ENCODE measurements around the gene GOLGA8S. TPM values are rescaled to one million over a fixed set of nuclear protein-coding genes. Genes with fewer than 3 reads are reported as not detected.
"Not testable (repeated sequence)": the region's sequence is repeated elsewhere in the genome, so short reads cannot be mapped to it uniquely, and the experiment has no call there.

GOLGA8S gene
- total RNA-seq, 1 experiment from 2014 or later = 0.05 TPM

DNA sequence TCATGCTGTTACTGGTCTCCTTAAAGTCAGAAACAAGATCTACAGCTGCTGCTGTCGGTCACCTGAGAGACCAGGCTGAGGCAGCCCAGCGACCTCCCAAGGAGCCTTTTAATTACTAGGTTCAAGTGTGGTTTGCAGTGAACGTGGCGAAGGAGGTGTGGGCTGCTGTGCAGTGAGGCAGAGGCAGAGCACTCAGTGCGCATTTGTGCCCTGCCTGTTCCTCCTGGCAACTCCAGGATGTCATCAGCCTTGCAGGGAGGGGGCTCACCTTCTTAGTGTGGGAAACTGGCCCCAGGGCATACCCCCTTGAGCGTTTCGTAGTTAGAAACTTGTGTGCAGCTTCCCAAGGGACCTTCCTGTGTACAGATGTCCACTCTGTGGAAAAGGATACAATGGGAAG, 26.6 kb downstream of the GOLGA8S start:
- H3K36me3 ChIP-seq; DNase-seq (ENCODE audit: low read depth in 1 of 2, low spot score in 2 of 2); H3K27ac ChIP-seq; H3K9me3 ChIP-seq (replicated peaks); H3K27me3 ChIP-seq (replicated peaks); H3K4me3 ChIP-seq; H3K4me1 ChIP-seq (replicated peaks): not testable (repeated sequence)

DNA sequence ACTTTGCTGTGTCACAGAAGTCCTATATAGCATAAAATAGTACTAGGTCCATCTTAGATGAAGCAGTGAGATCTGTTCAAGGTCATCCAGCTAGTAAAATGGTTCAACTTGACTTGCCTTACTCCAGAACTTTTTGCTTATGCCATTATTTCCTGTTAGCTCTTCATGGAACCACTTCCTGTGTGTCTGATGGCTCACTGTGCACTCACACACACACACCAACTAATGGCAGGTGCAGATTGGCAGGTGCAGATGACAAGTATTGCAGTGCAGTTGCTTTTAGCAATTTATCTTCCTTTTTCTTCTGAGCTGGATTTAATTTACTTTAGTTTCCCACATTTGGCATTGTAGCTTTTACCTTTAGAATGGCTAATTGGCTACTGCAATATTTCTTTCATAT, 29.8 kb downstream of the GOLGA8S start:
- Histone ChIP-seq H3K27ac (no peak overlapping the region), H3K4me1 (replicated peaks) (no peaks in the 10 kb centered on the region)
- DNase-seq (ENCODE audit: low read depth in 1 of 2, low spot score in 2 of 2) = no peak

DNA sequence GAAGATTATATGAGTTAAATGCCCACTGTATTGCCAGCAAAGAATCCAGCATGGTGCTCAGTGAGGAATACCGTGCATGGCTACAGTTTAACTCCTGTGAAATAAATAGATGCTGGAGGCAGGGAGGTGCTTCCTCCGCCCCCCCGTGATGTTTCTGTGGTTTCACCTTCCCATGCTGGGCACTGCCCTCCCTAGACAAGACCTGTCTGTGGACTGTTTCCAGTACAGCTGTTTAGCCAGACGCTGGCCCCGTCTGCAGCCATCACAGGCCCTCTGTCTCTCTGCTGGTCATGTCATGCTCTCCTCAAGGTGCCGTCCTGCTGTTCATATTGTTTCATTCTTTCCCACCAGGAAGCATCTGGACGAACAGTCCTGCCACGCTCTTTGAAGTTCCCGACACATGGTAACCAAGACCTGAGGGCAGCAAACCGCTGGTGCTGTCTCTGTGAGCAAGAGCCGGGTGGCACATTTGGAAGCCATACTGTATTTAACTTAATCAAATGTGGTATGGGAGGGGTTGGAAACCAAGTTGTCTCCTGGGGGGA, 31.4 kb downstream of the GOLGA8S start:
- H3K27me3 ChIP-seq (replicated peaks) = no peaks in the 10 kb centered on the region
- no peaks in the 10 kb centered on the region for H3K9me3 ChIP-seq (replicated peaks)
- no peaks in the 10 kb centered on the region for H3K4me1 ChIP-seq (replicated peaks)
- H3K36me3 ChIP-seq = no peaks in the 10 kb centered on the region
- DNase-seq (ENCODE audit: low read depth in 1 of 2, low spot score in 2 of 2) = no peak
- no peak overlapping the region for H3K27ac ChIP-seq
- no peak overlapping the region for H3K4me3 ChIP-seq

More for the DNA sequence above, 29.8 kb downstream of the GOLGA8S start:
- no peaks in the 10 kb centered on the region for H3K9me3 ChIP-seq (replicated peaks)
- no peaks in the 10 kb centered on the region for H3K36me3 ChIP-seq
- no peaks in the 10 kb centered on the region for H3K27me3 ChIP-seq (replicated peaks)
- no peak overlapping the region for H3K4me3 ChIP-seq

DNA sequence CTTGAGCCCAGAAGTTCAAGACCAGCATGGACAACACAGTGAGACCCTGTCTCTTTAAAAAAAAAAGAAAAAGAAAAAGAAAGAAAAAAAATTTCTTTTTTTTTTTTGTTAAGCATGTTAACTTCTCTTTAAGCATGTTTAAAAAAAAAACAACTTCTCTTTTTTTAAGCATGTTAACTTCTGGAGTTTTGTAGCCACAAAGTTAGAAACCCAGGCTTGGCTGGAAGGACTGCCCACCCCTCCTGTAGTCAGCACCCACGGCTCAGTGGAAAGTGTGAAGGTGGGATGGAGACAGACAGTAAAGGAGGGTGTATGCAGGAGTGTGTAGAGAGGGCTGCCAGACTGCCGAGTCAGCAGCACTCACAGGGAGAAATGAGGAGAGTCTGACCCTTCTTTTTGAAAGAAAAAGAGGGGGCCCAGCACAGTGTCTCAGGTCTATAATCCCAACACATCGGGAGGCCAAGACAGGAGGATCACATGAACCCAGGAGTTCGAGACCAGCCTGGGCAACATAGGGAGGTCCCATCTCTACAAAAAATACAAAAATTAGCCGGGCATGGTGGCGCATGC, 33.2 kb downstream of the GOLGA8S start:
- Histone ChIP-seq H3K36me3 (no peaks in the 10 kb centered on the region), H3K4me1 (replicated peaks) (no peaks in the 10 kb centered on the region), H3K9me3 (replicated peaks) (no peaks in the 10 kb centered on the region), H3K4me3 (no peak overlapping the region), H3K27ac (no peak overlapping the region), H3K27me3 (replicated peaks) (no peaks in the 10 kb centered on the region)
- DNase-seq (ENCODE audit: low read depth in 1 of 2, low spot score in 2 of 2) = no peak

DNA sequence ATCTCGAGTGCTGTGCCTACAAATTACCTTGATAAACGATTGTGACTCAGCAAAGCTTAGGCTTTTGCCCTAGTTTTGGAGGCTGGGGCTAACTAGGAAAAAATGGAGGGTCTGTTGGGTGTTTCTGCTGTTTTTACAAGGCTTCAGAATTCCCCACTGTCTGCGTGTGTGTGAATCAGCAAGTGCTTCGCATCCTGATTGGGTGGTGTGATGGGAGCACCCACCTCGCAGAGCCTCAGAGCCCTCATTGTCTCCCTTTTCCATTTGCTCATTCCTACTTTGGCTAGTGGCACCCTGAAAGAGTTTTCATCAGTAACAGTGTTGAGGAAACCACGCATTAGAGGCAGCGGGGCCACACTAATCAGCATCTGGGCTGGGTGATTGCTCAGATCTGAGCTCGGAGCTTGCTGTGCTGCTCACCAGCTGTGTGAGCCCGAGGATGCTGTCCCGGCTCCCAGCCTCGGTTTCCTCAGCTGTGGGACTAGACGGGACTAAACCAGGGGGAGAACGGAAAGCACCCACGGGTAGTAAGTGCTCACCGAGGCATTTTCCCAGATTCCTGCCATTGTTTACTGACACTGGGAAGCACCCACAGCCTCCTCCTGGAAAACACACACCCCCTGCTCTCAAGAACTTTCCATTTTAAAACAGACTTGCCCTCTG, 40.6 kb downstream of the GOLGA8S start:
- Histone ChIP-seq H3K9me3 (replicated peaks) (no peaks in the 10 kb centered on the region), H3K27me3 (replicated peaks) (no peaks in the 10 kb centered on the region), H3K4me1 (replicated peaks) (no peaks in the 10 kb centered on the region), H3K4me3 (no peak overlapping the region), H3K36me3 (no peaks in the 10 kb centered on the region), H3K27ac (no peak overlapping the region)
- DNase-seq (ENCODE audit: low read depth in 1 of 2, low spot score in 2 of 2) = no peak

DNA sequence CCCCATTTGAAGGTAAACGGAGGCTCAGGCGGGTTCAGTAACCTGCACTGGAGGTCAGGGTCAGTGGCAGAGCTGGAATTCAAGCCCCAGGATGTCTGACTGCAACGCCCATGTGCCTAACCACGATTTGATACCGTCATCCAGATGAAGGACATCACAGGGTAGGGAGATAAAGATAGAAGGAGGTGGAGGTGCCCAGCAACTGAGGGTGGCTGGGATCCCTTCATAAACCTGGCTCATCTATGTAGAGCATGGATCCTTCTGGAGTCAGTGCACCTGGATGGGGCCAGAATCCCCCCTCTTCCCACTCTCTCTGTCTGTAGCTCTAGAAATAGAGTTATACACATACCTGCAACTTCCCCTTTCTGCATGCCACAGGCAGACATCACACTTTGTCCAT, 41.3 kb downstream of the GOLGA8S start:
- H3K27ac ChIP-seq = no peak overlapping the region
- H3K36me3 ChIP-seq = no peaks in the 10 kb centered on the region
- no peak for DNase-seq (ENCODE audit: low read depth in 1 of 2, low spot score in 2 of 2)
- H3K9me3 ChIP-seq (replicated peaks) = no peaks in the 10 kb centered on the region
- no peaks in the 10 kb centered on the region for H3K27me3 ChIP-seq (replicated peaks)
- no peak overlapping the region for H3K4me3 ChIP-seq
- no peaks in the 10 kb centered on the region for H3K4me1 ChIP-seq (replicated peaks)

DNA sequence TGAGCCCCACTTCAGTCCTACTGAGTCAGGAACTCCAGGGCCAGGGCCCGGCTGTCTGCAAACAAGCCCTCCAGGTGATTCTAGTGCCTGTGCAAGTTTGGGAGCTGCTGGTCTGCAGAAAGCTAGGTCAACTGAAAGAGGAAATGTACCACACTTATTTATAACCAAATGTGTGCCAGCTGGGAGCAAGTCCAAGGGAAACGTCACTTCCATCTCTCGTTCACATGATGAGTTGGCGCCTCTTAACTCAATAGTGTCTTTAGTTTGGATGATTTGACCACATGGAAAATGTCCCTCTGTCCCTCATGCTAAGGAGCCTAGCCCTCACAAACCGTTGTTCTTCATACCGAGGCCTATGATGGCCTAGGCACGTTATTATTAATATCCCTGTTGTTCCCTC, 43.2 kb downstream of the GOLGA8S start:
- Histone ChIP-seq H3K4me3 (no peak overlapping the region), H3K4me1 (replicated peaks) (no peaks in the 10 kb centered on the region), H3K27me3 (replicated peaks) (no peaks in the 10 kb centered on the region), H3K27ac (no peak overlapping the region), H3K36me3 (no peaks in the 10 kb centered on the region), H3K9me3 (replicated peaks) (no peaks in the 10 kb centered on the region)
- DNase-seq (ENCODE audit: low read depth in 1 of 2, low spot score in 2 of 2) = no peak

DNA sequence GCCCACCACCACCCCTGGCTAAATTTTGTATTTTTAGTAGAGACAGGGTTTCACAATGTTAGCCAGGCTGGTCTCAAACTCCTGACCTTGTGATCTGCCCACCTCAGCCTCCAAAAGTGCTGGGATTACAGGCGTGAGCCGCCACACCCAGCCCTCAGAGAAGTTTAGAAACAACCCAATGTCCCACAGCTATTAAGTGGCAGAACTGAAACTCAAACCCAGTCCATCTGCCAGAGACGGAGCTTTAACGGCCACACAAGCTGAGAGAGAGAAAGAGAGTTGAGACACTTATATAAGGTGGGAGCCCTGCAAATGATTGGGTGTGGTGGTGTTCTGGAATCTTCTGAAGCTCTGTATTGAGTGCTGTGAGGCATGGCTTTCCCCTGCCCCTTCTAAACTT, 43.8 kb downstream of the GOLGA8S start:
- not testable (repeated sequence) for H3K4me3 ChIP-seq; DNase-seq (ENCODE audit: low read depth in 1 of 2, low spot score in 2 of 2); H3K9me3 ChIP-seq (replicated peaks); H3K27ac ChIP-seq; H3K27me3 ChIP-seq (replicated peaks); H3K4me1 ChIP-seq (replicated peaks); H3K36me3 ChIP-seq

DNA sequence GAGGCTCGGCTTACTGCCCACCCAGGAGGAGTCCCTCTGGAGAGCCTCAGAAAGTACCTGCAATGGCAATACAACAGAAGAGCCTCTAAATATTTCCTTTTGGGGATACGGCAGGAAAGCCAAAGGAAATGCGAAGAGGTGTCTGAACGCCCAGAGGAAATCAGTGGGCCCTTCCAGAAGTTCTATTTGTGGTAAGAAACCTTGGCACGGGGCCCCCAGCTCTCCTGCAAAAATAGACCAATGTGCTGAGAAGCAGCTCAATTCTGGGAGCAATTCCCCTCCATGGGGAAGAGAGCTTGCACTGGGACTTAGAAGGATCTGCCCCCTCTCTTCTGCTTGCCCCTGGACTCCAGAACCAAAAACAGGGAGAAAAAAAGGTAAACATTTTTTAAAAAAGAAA, 44.7 kb downstream of the GOLGA8S start:
- not testable (repeated sequence) for H3K27ac ChIP-seq; H3K4me1 ChIP-seq (replicated peaks); H3K36me3 ChIP-seq; H3K9me3 ChIP-seq (replicated peaks); DNase-seq (ENCODE audit: low read depth in 1 of 2, low spot score in 2 of 2); H3K27me3 ChIP-seq (replicated peaks); H3K4me3 ChIP-seq

DNA sequence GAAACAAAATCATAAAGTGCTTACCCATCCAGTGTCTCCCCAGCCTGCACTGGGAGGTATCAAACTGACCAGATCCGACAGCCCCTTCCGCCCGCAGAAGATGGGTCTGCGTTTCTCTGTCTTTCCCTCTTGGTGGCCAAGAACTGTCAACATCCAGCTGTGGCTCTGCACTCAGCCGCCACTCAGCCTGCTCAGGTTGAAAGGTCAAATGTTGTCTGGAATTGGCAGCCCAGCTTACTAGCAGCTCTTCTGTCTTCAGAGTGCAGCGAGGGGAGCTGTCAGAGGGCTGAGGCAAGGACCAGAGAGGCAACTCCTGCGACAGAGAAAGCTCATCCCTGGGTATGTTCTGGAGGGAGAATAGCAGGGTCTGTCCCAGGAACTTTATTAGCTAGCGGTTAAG, 47.1 kb downstream of the GOLGA8S start:
- no peaks in the 10 kb centered on the region for H3K36me3 ChIP-seq
- H3K9me3 ChIP-seq (replicated peaks) = no peaks in the 10 kb centered on the region
- H3K4me3 ChIP-seq = no peak overlapping the region
- H3K27ac ChIP-seq = no peak overlapping the region
- no peaks in the 10 kb centered on the region for H3K4me1 ChIP-seq (replicated peaks)
- DNase-seq (ENCODE audit: low read depth in 1 of 2, low spot score in 2 of 2) = no peak
- no peaks in the 10 kb centered on the region for H3K27me3 ChIP-seq (replicated peaks)

DNA sequence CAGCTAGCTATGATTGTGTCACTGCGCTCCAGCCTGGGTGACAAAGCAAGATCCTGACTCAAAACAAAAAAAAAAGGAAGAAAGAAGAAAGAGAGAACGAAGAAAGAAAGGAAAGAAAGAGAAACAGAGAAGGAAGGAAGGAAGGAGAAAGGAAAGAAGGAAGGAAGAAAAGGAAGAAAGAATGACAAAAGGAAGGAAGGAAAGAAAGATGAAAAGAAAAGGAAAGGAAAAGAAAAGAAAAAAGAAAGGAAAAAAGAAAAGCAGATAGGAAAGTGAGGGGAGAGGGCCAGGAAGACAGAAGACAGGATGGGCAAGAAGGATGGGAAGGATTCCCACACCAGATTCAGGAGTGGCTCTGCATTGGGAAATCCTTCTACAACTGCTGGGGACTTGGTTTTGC, 47.6 kb downstream of the GOLGA8S start:
- Histone ChIP-seq H3K4me1 (replicated peaks) (no peaks in the 10 kb centered on the region), H3K27ac (no peak overlapping the region), H3K9me3 (replicated peaks) (no peaks in the 10 kb centered on the region), H3K27me3 (replicated peaks) (no peaks in the 10 kb centered on the region), H3K36me3 (no peaks in the 10 kb centered on the region), H3K4me3 (no peak overlapping the region)
- no peak for DNase-seq (ENCODE audit: low read depth in 1 of 2, low spot score in 2 of 2)

DNA sequence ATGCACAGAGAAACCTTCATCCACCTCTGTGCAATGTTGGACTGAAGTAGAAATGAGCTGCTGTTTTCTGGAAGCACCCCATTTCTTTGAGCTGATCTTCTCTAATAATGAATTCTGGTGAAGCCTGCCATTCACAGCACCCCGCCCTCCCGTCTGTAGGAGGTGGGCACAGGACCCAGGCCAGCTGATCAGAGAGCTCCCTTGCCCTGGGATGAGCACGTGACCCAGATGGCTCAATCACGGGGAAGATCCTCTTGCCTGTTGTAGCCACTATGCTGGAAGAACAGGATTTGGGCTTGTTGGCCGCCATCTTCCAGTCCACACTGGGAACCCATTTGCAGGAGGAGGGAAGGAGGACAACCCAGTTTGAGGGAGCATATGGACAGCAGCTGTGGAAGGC, 48.0 kb downstream of the GOLGA8S start:
- Histone ChIP-seq H3K4me1 (replicated peaks) (no peaks in the 10 kb centered on the region), H3K4me3 (no peak overlapping the region), H3K36me3 (no peaks in the 10 kb centered on the region), H3K9me3 (replicated peaks) (no peaks in the 10 kb centered on the region), H3K27me3 (replicated peaks) (no peaks in the 10 kb centered on the region), H3K27ac (no peak overlapping the region)
- DNase-seq (ENCODE audit: low read depth in 1 of 2, low spot score in 2 of 2) = no peak

DNA sequence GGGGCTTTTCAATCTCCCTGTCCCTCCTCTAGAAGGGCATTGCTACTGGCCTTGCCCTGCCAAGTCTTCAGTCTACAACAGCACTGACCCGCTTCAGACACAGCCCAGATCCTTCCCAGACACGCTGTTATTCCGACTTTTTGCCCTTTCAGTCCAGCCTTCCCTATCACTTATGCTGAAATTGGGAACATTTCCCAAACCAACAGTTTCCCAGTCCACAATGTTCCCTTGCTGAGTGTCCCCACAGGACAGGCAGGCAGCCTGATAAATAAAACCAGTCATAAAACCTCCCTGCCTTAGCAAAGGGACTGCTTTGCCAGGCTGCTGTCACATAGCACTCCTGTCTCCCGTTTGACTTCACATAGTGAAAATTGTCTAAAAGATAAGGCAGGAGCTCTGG, 49.0 kb downstream of the GOLGA8S start:
- no peaks in the 10 kb centered on the region for H3K9me3 ChIP-seq (replicated peaks)
- no peaks in the 10 kb centered on the region for H3K4me1 ChIP-seq (replicated peaks)
- no peak overlapping the region for H3K27ac ChIP-seq
- no peak for DNase-seq (ENCODE audit: low read depth in 1 of 2, low spot score in 2 of 2)
- H3K4me3 ChIP-seq = no peak overlapping the region
- H3K36me3 ChIP-seq = no peaks in the 10 kb centered on the region
- H3K27me3 ChIP-seq (replicated peaks) = no peaks in the 10 kb centered on the region

DNA sequence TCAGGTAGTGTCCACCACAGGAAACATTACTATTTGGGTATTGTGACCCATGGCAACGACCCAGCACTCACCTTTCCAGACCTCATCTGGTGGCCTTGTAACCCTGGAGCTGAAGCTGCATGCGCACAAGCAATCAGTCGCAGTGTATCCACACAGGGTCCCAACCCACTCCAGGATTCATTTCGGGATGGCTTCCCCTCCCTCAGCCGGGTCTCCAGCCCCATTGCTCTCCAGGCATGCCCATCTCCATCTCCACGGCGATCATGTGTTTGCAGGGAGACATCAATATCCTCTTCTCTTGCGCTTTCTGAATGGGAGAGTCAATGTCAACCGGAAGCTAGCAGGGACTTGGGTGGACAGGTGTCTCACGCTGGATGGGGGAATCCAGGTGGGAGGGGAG, 57.3 kb downstream of the GOLGA8S start:
- DNase-seq (ENCODE audit: low read depth in 1 of 2, low spot score in 2 of 2) = no peak
- Histone ChIP-seq H3K36me3 (no peaks in the 10 kb centered on the region), H3K27me3 (replicated peaks) (no peaks in the 10 kb centered on the region), H3K4me1 (replicated peaks) (no peaks in the 10 kb centered on the region), H3K4me3 (no peak overlapping the region), H3K27ac (no peak overlapping the region), H3K9me3 (replicated peaks) (no peaks in the 10 kb centered on the region)
